Measurements from ENCODE around the gene RAD51B. TPM values are rescaled to one million over a fixed set of nuclear protein-coding genes. Genes with fewer than 3 reads are reported as not detected.

RAD51B gene
- total RNA-seq, 1 donor from 2014 or later = 28.5 TPM

DNA sequence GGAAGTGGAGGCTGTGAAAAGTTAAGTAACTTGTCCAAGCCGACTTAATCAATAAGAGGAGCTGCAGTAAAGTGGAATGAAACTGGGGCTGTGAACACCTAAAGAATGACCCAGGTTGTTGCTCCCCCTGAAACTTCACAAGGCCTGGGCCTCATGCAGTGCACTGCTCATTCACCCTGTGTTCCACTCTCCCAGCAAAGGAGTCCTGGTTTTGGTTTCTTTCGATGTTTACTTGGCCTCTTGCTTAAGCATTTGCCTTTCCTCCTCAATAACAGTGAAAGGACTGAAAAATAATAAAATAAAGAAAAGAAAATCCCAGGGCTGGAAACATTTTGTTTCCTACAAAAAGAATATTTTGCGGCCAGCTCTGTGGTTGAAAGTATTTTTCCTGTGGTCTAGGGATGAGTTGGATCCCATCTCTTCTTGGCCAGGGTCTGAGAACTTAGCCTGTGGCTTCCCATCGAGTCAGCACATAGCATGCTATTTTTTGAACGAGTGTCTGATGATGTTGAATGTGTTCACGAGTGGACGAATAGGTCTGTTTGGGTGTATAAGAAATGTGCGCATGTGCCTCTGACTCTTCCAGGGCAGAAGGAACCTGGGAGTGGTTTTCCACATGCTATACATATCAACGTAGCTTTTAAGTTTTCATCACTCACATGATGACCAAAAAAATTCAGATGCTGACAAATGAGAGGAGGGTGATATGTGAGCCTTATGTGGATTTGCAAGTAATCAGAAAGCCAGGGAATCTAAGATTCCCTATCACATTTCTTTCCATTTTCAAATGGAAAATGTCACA lies 623.5 kb downstream of the RAD51B start:
- Histone ChIP-seq H3K27ac (peak overlapping the region; percentile 47), H3K36me3 (no peaks in the 10 kb centered on the region), H3K9me3 (no peaks in the 10 kb centered on the region), H3K4me1 (peaks cover 41% of the 10 kb centered on the region), H3K4me3 (no peak overlapping the region), H3K27me3 (no peaks in the 10 kb centered on the region)
- intact Hi-C loops (cut with DNase I) = no loop called here
- no peak for TF ChIP-seq POLR2AphosphoS5 (IDR thresholded peaks at IDR 0.05; ENCODE audit: insufficient read depth in 1 of 2, low read depth in 1 of 2)
- TF ChIP-seq, protein P1, sequence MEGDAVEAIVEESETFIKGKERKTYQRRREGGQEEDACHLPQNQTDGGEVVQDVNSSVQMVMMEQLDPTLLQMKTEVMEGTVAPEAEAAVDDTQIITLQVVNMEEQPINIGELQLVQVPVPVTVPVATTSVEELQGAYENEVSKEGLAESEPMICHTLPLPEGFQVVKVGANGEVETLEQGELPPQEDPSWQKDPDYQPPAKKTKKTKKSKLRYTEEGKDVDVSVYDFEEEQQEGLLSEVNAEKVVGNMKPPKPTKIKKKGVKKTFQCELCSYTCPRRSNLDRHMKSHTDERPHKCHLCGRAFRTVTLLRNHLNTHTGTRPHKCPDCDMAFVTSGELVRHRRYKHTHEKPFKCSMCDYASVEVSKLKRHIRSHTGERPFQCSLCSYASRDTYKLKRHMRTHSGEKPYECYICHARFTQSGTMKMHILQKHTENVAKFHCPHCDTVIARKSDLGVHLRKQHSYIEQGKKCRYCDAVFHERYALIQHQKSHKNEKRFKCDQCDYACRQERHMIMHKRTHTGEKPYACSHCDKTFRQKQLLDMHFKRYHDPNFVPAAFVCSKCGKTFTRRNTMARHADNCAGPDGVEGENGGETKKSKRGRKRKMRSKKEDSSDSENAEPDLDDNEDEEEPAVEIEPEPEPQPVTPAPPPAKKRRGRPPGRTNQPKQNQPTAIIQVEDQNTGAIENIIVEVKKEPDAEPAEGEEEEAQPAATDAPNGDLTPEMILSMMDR (IDR thresholded peaks at IDR 0.05) = no peak
- TF ChIP-seq POLR2A (IDR thresholded peaks at IDR 0.05) = no peak
- no peak for DNase-seq (ENCODE audit: extremely low spot score in 2 of 2)

DNA sequence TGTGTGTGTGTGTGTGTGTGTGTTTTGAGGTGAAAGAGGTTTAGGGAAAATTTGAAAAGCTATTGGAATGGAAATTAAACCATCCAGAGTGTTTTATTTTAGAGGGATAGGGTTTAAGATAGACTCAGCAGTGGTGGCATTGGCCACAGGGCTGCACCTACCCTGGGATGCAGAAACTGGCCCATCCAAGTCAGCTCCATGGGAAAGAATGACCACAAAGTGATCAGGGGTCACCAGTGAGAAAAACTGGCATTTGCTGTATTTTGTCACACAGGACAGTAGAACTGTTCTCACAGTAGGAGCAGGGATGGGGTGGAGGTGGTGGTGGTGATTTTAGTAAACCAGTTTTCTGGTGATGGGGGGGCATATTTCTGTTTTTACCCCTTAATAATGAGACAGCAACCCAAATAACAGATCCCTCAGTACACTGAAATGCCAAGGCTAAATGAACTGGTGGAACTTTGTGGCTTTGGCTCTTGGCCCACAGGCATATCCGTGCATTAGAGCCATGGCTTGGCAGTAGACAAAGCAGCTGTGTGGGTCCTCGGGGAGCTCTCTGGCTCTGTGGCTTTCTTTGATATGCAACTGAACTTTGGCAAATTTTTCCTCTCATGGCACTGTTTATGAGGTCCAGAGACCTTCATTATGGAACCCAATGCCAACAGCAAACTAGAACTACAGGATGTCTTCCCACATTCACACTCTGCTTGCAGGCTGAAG lies 625.0 kb downstream of the RAD51B start:
- TF ChIP-seq, protein P1 (IDR thresholded peaks at IDR 0.05) = no peak
- no peak for TF ChIP-seq POLR2A (IDR thresholded peaks at IDR 0.05)
- TF ChIP-seq POLR2AphosphoS5 (IDR thresholded peaks at IDR 0.05; ENCODE audit: insufficient read depth in 1 of 2, low read depth in 1 of 2) = no peak
- Histone ChIP-seq H3K4me1 (peaks cover 50% of the 10 kb centered on the region), H3K27ac (peak overlapping the region; percentile 36), H3K27me3 (no peaks in the 10 kb centered on the region), H3K36me3 (no peaks in the 10 kb centered on the region), H3K9me3 (no peaks in the 10 kb centered on the region), H3K4me3 (no peak overlapping the region)
- DNase-seq (ENCODE audit: extremely low spot score in 2 of 2) = no peak
- intact Hi-C loops (cut with DNase I) = no loop called here

DNA sequence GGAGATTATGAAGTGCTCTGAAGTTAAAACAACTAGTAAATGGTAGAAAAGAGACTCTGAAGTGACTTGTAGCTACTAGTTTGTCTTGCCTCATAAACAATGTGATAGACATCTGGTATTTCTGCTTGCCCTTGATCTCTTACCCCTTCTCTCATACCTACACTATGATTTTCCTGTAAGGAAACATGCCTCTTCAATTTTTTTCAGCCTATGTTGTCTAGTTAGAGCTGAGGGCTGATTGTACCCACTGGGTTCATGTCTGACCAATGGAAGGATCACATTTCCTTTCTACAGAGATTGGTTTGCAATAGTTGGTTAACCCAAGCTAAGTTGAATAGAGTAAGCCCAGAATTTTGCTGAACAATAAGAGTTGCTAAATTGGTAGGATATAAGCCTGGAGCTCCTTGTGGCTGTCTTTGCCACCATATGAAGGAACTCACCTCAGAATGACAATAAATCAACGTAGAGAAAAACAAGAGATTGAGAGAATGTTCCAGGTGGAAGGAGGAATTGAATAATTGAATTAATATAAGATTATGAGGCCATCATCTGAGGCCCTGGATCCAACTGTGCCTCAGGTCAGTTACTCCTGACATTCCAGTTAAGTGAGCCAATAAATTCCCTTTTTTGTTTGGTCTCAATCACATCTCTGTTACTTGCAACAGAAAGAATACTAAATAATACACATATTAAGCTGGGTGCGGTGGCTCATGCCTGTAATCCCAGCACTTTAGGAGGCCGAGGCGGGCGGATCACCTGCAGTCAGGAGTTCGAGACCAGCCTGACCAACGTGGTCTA lies 626.9 kb downstream of the RAD51B start:
- H3K9me3 ChIP-seq = no peaks in the 10 kb centered on the region
- no peak for DNase-seq (ENCODE audit: extremely low spot score in 2 of 2)
- no peaks in the 10 kb centered on the region for H3K36me3 ChIP-seq
- peak overlapping the region; percentile 74 for H3K27ac ChIP-seq
- H3K27me3 ChIP-seq = no peaks in the 10 kb centered on the region
- intact Hi-C loops (cut with DNase I) = no loop called here
- TF ChIP-seq POLR2A (IDR thresholded peaks at IDR 0.05) = no peak
- TF ChIP-seq POLR2AphosphoS5 (IDR thresholded peaks at IDR 0.05; ENCODE audit: insufficient read depth in 1 of 2, low read depth in 1 of 2) = no peak
- TF ChIP-seq, protein P1 (IDR thresholded peaks at IDR 0.05) = no peak
- no peak overlapping the region for H3K4me3 ChIP-seq
- H3K4me1 ChIP-seq = peaks cover 64% of the 10 kb centered on the region

DNA sequence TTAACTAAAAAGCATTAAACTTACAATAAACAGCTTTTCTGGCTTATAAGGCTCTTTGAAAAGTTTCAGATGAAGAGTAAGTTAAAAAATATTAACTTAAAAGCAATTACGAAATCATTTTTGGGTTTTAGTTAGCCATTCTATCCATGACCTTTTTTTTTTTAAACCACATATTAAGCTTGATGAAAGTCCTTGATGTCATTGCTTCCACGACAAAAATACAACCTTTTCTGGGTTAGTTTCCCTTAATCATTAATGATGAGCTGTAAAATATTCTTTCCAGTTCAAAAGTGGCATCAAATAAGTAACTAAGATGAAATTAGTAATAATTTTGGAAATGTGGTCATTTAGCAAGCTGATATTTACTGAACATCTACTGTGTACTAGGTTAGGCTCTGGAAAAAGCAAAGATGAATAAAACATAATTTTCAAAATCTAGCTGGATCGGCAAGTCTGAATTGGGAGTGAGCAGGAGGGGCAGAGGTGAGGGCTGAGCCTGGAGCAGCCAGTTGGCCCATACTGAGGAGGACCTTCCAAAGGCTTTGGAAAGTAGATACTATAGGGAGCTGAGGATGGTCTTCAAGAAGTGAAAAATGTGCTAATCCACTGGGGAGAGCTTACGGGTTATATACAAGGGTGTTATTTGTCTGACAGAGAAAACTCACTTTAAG lies 628.1 kb downstream of the RAD51B start:
- Histone ChIP-seq H3K27me3 (no peaks in the 10 kb centered on the region), H3K4me1 (peaks cover 64% of the 10 kb centered on the region), H3K4me3 (no peak overlapping the region), H3K9me3 (no peaks in the 10 kb centered on the region), H3K27ac (peak overlapping the region; percentile 74), H3K36me3 (no peaks in the 10 kb centered on the region)
- intact Hi-C loops (cut with DNase I) = no loop called here
- TF ChIP-seq POLR2AphosphoS5 (IDR thresholded peaks at IDR 0.05; ENCODE audit: insufficient read depth in 1 of 2, low read depth in 1 of 2) = no peak
- TF ChIP-seq, protein P1 (IDR thresholded peaks at IDR 0.05) = no peak
- TF ChIP-seq POLR2A (IDR thresholded peaks at IDR 0.05) = no peak
- DNase-seq (ENCODE audit: extremely low spot score in 2 of 2) = no peak

Data from vagina (tissue), 2 donors.